ENCODE data around the gene ANKRD37. TPM values are rescaled to one million over a fixed set of nuclear protein-coding genes. Genes with fewer than 3 reads are reported as not detected.

The ANKRD37 gene
- total and polyA plus RNA-seq, 2 of the 8 experiments (the other 6 are each of a cell fraction or from before 2014, with no cell fraction given) = 2.8 to 3.4 TPM

DNA sequence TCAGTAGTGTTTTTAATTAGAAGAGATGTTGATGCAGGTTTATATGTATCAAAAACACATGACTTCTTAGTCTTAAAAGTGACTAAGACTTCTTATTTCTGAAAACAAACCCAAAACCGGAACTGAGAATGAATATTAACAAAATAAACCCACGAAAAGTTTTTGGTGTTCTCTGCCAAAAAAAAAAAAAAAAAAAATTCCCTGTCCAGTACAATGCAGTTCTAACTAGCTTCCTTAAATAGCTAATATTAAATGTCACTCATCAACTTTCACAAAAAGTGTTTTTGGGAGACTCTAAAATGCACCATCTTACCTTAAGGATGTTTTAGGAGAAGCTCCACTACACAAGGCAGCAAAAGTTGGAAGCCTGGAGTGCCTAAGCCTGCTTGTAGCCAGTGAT, 2.0 kb downstream of the ANKRD37 start (continued):
- TF ChIP-seq KDM1A (IDR thresholded peaks at IDR 0.05; ENCODE audit: borderline replicate concordance, low read length) = no peak

Data from H1 (cell line).